Neural progenitor cell (in vitro differentiated cells): ENCODE measurements around the gene TSPYL1. TPM values are rescaled to one million over a fixed set of nuclear protein-coding genes. Genes with fewer than 3 reads are reported as not detected.
A peak's percentile ranks its signal among the peaks of the same experiment; 100 is the strongest.

Experiments used
- DNase-seq: peaks from one replicate; pipeline ENCODE4 v3.0.0-alpha.2; 2016; ENCODE audit warnings: low spot score
- H2AFZ ChIP-seq: fragments of 200-600 bp; sonication (generic); replicated peaks from 2 replicates; pipeline ENCODE4 v1.6.1; 2016; ENCODE audit warnings: antibody characterized with exemption
- H3F3A ChIP-seq: fragments of 200-600 bp; sonication (generic); 2 replicates; pipeline ENCODE4 v1.6.1; 2016; ENCODE audit warnings: antibody characterized with exemption, low read depth
- H3K27ac ChIP-seq: fragments of 200-600 bp; sonication (generic); 2 replicates; pipeline ENCODE4 v1.5.1; 2016; ENCODE audit warnings: mild to moderate bottlenecking
- H3K27me3 ChIP-seq: fragments of 200-600 bp; sonication (generic); 2 replicates; pipeline ENCODE4 v1.6.1; 2016; ENCODE audit warnings: mild to moderate bottlenecking, moderate library complexity
- H3K36me3 ChIP-seq: fragments of 200-600 bp; sonication (generic); 2 replicates; pipeline ENCODE4 v1.5.1; 2016
- H3K4me1 ChIP-seq: fragments of 200-600 bp; sonication (generic); 2 replicates; pipeline ENCODE4 v1.6.1; 2016; ENCODE audit warnings: mixed run types
- H3K4me2 ChIP-seq: fragments of 200-600 bp; sonication (generic); 2 replicates; pipeline ENCODE4 v1.6.1; 2016
- H3K4me3 ChIP-seq: fragments of 200-600 bp; sonication (generic); 2 replicates; pipeline ENCODE4 v1.5.1; 2016
- H3K79me2 ChIP-seq: fragments of 200-600 bp; sonication (generic); 2 replicates; pipeline ENCODE4 v1.6.1; 2016; ENCODE audit warnings: low read depth
- H3K9ac ChIP-seq: fragments of 200-600 bp; sonication (generic); 2 replicates; pipeline ENCODE4 v1.6.1; 2016
- H3K9me3 ChIP-seq: fragments of 200-600 bp; sonication (generic); 2 replicates; pipeline ENCODE4 v1.5.1; 2016; ENCODE audit warnings: low read depth
- H4K20me1 ChIP-seq: fragments of 200-600 bp; sonication (generic); 2 replicates; pipeline ENCODE4 v1.6.1; 2016; ENCODE audit warnings: low read depth
- H3K27ac Mint-ChIP-seq: 3 replicates; pipeline ENCODE4 v1.8.0; 2021; ENCODE audit warnings: mixed read lengths
- H3K27me3 Mint-ChIP-seq: 2 replicates; pipeline ENCODE4 v1.8.0; 2022; ENCODE audit warnings: low read depth, mild to moderate bottlenecking, inconsistent platforms, moderate library complexity, mixed read lengths; ENCODE audit not compliant: insufficient read depth
- H3K36me3 Mint-ChIP-seq: 3 replicates; pipeline ENCODE4 v1.8.0; 2021; ENCODE audit warnings: mixed read lengths
- H3K4me1 Mint-ChIP-seq: 3 replicates; pipeline ENCODE4 v1.8.0; 2021; ENCODE audit warnings: mixed read lengths
- H3K4me3 Mint-ChIP-seq: 3 replicates; pipeline ENCODE4 v1.8.0; 2021; ENCODE audit warnings: mild to moderate bottlenecking, moderate library complexity, mixed read lengths
- H3K9me3 Mint-ChIP-seq: 3 replicates; pipeline ENCODE4 v1.8.0; 2020; ENCODE audit warnings: mixed read lengths
- CTCF ChIP-seq: fragments of 200-600 bp; sonication (generic); IDR thresholded peaks from 2 replicates; pipeline ENCODE4 v1.5.1; 2017; ENCODE audit warnings: antibody characterized with exemption, mild to moderate bottlenecking
- EZH2 ChIP-seq: fragments of 200-600 bp; sonication (generic); IDR thresholded peaks from 2 replicates; pipeline ENCODE4 v1.6.1; 2017; ENCODE audit warnings: antibody characterized with exemption, mild to moderate bottlenecking, moderate library complexity
- EZH2phosphoT487 ChIP-seq: fragments of 200-600 bp; sonication (generic); IDR thresholded peaks from 2 replicates; pipeline ENCODE4 v1.6.1; 2017; ENCODE audit warnings: antibody characterized with exemption
- total RNA-seq: library from RNA; depleted of rRNA; stranded (reverse); fragments of >200 nt; gene quantifications from 2 replicates; pipeline ENCODE4 v1.2.3, GENCODE V29; 2015; ENCODE audit warnings: low replicate concordance

TSPYL1 gene
- total RNA-seq, 1 donor from 2014 or later: 63.0 TPM

- H3K79me2 ChIP-seq: peaks cover 23% of the 10 kb centered on the region
- peaks cover 8% of the 10 kb centered on the region for H3F3A ChIP-seq
- H3K4me2 ChIP-seq: no peak overlapping the region
- H3K27ac Mint-ChIP-seq: no peak overlapping the region
- H3K27ac ChIP-seq: no peak overlapping the region
- peaks cover 11% of the 10 kb centered on the region for H4K20me1 ChIP-seq
- H3K4me1 Mint-ChIP-seq: peaks cover 24% of the 10 kb centered on the region
- no peaks in the 10 kb centered on the region for H3K9me3 ChIP-seq
- H3K9ac ChIP-seq: no peak overlapping the region
- peaks cover 17% of the 10 kb centered on the region for H3K4me1 ChIP-seq
- H3K4me3 ChIP-seq: no peak overlapping the region
- TF ChIP-seq EZH2: no peak
- TF ChIP-seq EZH2phosphoT487: no peak
- no peak for TF ChIP-seq CTCF
- H3K27me3 ChIP-seq: no peaks in the 10 kb centered on the region
- no peak overlapping the region for H3K4me3 Mint-ChIP-seq
- peaks cover 7% of the 10 kb centered on the region for H3K36me3 Mint-ChIP-seq
- H3K9me3 Mint-ChIP-seq: no peaks in the 10 kb centered on the region
- H3K36me3 ChIP-seq: no peaks in the 10 kb centered on the region
- no peak overlapping the region for H2AFZ ChIP-seq
- no peak for DNase-seq
- peaks cover 2% of the 10 kb centered on the region for H3K27me3 Mint-ChIP-seq
Observed at GRCh38 chr6:116283191-116283590, 3.5 kb upstream of the TSPYL1 start.

- H3K4me3 ChIP-seq: no peak overlapping the region
- H3K36me3 ChIP-seq: no peaks in the 10 kb centered on the region
- DNase-seq: no peak
- H3K27me3 ChIP-seq: no peaks in the 10 kb centered on the region
- no peak overlapping the region for H3K9ac ChIP-seq
- no peak overlapping the region for H3K27ac ChIP-seq
- H3K27me3 Mint-ChIP-seq: peaks cover 4% of the 10 kb centered on the region
- no peaks in the 10 kb centered on the region for H3K9me3 Mint-ChIP-seq
- H3K4me1 Mint-ChIP-seq: peaks cover 29% of the 10 kb centered on the region
- H4K20me1 ChIP-seq: peaks cover 16% of the 10 kb centered on the region
- no peak overlapping the region for H3K27ac Mint-ChIP-seq
- H3K79me2 ChIP-seq: peaks cover 28% of the 10 kb centered on the region
- H3K4me1 ChIP-seq: peaks cover 21% of the 10 kb centered on the region
- no peak overlapping the region for H3K4me3 Mint-ChIP-seq
- H3K9me3 ChIP-seq: no peaks in the 10 kb centered on the region
- H2AFZ ChIP-seq: no peak overlapping the region
- H3K4me2 ChIP-seq: no peak overlapping the region
- H3K36me3 Mint-ChIP-seq: peaks cover 11% of the 10 kb centered on the region
- TF ChIP-seq EZH2 (no peak), EZH2phosphoT487 (no peak), CTCF (no peak)
- peaks cover 8% of the 10 kb centered on the region for H3F3A ChIP-seq
Observed at GRCh38 chr6:116282698-116283097, 3.0 kb upstream of the TSPYL1 start.

GRCh38 chr6:116280933-116281316 is 1.2 kb upstream of the TSPYL1 start:
- H4K20me1 ChIP-seq: peaks cover 34% of the 10 kb centered on the region
- H3K4me2 ChIP-seq: peak overlapping the region; percentile 88
- no peaks in the 10 kb centered on the region for H3K36me3 ChIP-seq
- peaks cover 45% of the 10 kb centered on the region for H3K4me1 Mint-ChIP-seq
- H3K9me3 Mint-ChIP-seq: no peaks in the 10 kb centered on the region
- peak overlapping the region; percentile 7 for H3K27ac Mint-ChIP-seq
- no peak for TF ChIP-seq EZH2phosphoT487
- no peak for TF ChIP-seq EZH2
- no peak for TF ChIP-seq CTCF
- H3K9me3 ChIP-seq: no peaks in the 10 kb centered on the region
- no peak overlapping the region for H3K27ac ChIP-seq
- peaks cover 23% of the 10 kb centered on the region for H3K4me1 ChIP-seq
- H3K27me3 Mint-ChIP-seq: peaks cover 4% of the 10 kb centered on the region
- H3K79me2 ChIP-seq: peaks cover 46% of the 10 kb centered on the region
- no peaks in the 10 kb centered on the region for H3K27me3 ChIP-seq
- peaks cover 21% of the 10 kb centered on the region for H3K36me3 Mint-ChIP-seq
- peak overlapping the region; percentile 90 for H3K9ac ChIP-seq
- peak overlapping the region; percentile 94 for H3K4me3 ChIP-seq
- DNase-seq: no peak
- H3K4me3 Mint-ChIP-seq: peak overlapping the region; percentile 100
- peak overlapping the region; percentile 98 for H2AFZ ChIP-seq
- peaks cover 8% of the 10 kb centered on the region for H3F3A ChIP-seq
